ENCODE results near the gene RAMP2.

Gene RAMP2

DNA sequence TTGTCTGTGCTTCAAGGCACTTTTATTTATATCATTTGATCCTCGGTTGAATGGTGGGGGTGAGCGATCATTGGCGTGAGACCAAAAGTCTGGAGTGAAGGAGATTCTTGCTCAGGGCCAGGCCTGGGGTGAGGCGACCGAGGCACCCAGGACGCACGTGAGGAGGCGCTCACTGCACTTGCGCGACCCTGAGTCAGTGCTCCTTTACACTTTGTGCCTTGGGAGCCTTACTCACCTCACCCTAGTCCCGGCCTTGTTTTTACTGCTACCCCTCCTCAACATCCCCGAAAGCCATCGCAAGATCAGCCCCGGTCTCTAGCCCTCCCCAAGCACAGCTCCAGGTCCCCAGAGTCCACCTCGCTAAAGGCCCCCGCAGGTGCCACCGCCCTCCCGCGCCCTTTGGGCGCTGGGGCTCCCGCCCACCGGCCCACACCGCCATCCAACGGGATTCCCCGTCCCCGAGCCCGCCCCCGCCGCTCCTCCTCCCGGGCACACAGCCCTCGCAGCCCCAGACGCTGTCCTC is 16.7 kb upstream of the RAMP2 start:
- TF ChIP-seq CTCF (IDR thresholded peaks at IDR 0.05; ENCODE audit: low read depth, low read length, missing control alignments) = no peak
- peak; percentile 37 for DNase-seq (ENCODE audit: extremely low read depth, low read depth)
- peak overlapping the region; percentile 72 for H3K4me3 ChIP-seq (replicated peaks; ENCODE audit: low read depth, low read length)

DNA sequence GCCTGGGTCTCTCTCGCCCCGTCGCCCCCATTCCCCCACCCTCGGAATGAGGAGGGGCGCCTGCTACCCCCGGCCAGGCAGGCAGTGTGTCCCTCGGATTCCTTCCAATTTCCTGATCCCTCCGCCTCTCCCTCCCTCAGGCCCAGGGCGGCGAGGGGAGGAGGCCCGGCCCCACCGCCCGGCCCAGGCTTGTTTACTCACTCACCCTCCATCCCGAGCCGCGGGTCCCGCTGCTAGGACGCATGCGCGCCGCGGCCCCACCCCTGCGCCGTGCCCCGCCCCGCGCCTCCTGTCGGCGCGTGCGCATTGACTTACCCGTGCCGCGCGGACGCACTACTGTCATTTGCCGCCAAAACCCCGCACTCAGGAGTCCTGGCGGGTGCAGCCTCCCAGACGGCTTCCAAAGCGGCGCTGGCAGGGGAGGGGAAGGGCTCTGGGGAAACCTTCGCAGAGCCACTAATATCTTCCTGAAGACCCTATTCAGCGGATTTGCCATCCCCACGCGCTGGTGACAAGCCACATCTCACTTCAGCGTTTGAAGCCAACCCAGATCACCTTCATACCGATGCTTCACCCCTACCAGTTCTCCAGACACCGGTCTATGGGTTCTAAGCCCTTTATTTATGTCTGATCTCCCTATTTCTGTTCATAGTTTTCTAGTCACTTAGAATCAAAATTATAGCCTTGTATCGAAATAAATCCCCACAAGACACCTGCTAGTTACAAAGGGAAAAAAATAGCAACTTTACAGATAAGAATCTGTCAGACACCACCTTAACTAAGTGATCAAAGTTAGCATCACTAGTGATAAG is 16.0 kb upstream of the RAMP2 start, which contains the start of gene EZH1:
TSS of gene EZH1 (minus strand) at position 235 of the 812 bp plus-strand sequence. CDS start 16,099 bp downstream, outside the sequence.
- peak within 1 kb of the TSS; percentile 72 for H3K4me3 ChIP-seq (replicated peaks; ENCODE audit: low read depth, low read length)
- TF ChIP-seq CTCF (IDR thresholded peaks at IDR 0.05; ENCODE audit: low read depth, low read length, missing control alignments) = no peak
- DNase-seq (ENCODE audit: extremely low read depth, low read depth) = peak; percentile 64

GRCh38 chr17:42748202-42748907 is 12.7 kb upstream of the RAMP2 start:
- no peak overlapping the region for H3K4me3 ChIP-seq (replicated peaks; ENCODE audit: low read depth, low read length)
- no peak for TF ChIP-seq CTCF (IDR thresholded peaks at IDR 0.05; ENCODE audit: low read depth, low read length, missing control alignments)
- DNase-seq (ENCODE audit: extremely low read depth, low read depth) = no peak

DNA sequence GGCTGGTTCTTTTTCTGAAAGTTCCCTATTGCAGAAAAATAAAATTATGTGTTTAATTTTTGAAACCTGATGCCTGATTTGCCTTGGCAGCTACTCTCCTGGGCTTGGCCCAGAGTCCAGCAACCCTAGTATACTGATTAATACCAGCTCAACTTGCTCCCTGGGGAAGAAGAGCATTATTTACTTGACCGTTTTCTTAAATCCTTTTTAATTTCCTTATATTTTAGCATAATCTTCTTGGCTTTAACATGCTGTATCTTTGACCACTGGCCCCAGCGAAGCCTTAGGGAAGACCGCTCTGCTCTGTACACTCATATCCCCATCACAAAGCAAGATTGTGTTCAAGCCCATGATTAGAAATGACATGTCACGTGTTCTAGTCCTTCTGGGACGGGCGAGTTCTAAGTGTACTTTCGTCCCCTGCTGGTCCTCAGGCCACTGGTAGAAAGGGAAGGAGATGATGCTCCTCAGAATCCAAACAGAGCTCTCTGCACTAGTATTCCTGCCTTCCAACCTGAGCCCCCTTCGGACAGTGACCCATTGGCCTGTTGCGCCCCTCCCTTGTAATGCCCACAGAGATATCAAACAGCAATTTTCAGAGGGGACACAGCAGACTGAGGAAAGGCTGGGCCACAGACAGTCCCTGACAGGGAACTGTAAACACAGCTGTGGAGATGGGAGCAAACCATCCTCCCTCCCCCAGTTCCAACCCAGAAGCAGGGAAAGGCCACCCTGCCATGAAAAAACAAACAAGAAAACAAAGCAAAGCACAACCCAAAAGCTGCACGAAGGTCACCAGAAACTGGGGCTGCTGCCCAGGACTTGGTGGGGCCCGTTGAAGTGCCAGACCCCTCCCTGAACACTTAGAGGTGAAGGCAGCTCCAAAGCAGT is 11.9 kb upstream of the RAMP2 start:
- TF ChIP-seq CTCF (IDR thresholded peaks at IDR 0.05; ENCODE audit: low read depth, low read length, missing control alignments) = no peak
- no peak for DNase-seq (ENCODE audit: extremely low read depth, low read depth)
- no peak overlapping the region for H3K4me3 ChIP-seq (replicated peaks; ENCODE audit: low read depth, low read length)

DNA sequence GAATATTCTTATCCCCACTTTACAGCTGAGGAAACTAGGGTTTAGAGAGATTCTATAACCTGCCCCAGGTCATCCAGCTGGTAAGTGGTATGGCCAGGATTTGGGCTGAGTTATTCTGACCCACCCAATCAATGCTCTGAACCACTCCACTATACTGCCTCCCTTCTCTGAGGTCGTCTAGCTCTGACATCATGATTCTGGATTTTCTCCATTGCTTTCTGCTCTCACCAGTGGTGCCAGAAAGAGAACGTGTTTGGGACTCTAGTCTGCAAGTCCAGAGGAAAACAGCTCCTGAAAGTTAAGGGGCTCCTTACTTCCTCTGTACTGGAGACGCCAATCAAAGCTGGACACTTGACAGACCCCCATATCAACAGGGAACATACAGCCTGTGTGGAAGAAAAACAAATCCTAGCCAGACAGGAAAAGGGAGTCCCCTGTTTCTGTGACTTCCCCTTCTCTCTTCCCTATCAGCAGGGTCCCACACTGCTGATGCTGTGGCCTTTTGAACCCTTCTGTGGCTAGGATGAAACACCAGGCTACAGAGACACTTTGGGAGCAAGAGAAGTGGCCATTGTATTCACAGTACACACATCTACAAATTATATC is 10.2 kb upstream of the RAMP2 start:
- DNase-seq (ENCODE audit: extremely low read depth, low read depth) = no peak
- TF ChIP-seq CTCF (IDR thresholded peaks at IDR 0.05; ENCODE audit: low read depth, low read length, missing control alignments) = no peak

DNA sequence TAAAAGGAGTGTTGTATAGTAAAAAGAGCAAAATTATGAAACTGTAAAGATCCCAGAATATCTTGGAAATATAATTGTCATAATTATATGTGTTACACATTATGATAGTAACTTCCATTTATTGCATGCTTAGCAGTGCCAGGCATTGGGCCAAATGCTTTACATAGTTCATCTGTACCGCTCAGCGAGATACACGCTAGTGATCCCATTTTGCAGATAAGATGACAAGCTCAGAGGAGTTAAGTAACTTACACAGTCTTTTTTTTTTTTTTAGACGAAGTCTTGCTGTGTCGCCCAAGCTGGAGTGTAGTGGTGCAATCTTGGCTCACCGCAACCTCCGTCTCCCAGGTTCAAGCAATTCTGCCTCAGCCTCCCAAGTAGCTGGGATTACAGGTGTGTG is 9.4 kb upstream of the RAMP2 start:
- TF ChIP-seq CTCF (IDR thresholded peaks at IDR 0.05; ENCODE audit: low read depth, low read length, missing control alignments) = no peak
- no peak overlapping the region for H3K4me3 ChIP-seq (replicated peaks; ENCODE audit: low read depth, low read length)

More for the DNA sequence above, 10.2 kb upstream of the RAMP2 start:
- H3K4me3 ChIP-seq (replicated peaks; ENCODE audit: low read depth, low read length) = no peak overlapping the region

More for the DNA sequence above, 9.4 kb upstream of the RAMP2 start:
- no peak for DNase-seq (ENCODE audit: extremely low read depth, low read depth)

Data from HFF-Myc (cell line).